NCI-H1105 treated with DMSO at 0.1 percent for 48 hours (cell line): ENCODE results near the gene NRF1.
A peak's percentile ranks its signal among the peaks of the same experiment; 100 is the strongest.

ENCODE experiments used
- DNase-seq: peaks from one replicate; lab custom pipeline; 2025; lab: John Stamatoyannopoulos, UW

Gene NRF1

DNA sequence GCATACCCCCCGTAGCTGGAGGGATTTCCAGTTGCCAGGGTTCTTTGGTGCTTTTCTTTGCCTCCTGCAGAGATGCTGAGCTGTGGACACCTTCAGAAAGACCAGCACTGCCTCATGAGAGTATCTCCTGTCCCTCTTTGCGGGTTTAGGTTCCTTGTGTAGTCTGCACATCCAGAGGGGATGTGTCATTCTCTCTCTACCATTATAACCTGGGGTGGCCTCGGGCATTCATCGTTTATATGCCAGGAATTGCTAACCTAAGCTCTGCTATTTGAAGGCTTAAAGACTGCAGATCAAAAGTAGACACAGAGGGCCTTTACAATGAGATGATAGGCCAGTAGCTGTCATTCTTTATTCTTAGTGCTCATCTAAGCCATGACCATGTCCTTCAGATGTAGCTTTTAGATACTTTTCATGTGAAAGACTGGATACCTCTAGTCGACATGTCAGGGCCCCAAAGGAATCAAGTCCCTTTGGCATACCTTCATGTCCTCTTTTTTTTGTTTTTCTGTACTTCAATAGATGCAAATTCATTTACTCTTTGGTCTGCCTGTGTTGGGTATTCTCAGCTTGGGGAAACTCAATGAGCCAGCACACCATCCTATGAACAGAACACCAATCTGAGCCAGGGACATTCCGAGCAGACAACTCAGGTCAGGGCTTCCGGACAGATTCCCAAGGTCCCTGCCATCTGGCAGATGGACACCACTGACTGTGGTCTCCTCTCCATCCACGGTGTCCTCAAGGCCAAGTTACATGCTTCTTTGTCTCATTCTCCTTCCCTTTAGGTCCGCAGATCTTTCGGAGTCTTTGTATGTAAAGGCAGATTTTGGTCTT, 129.3 kb downstream of the NRF1 start:
- no peak for DNase-seq

DNA sequence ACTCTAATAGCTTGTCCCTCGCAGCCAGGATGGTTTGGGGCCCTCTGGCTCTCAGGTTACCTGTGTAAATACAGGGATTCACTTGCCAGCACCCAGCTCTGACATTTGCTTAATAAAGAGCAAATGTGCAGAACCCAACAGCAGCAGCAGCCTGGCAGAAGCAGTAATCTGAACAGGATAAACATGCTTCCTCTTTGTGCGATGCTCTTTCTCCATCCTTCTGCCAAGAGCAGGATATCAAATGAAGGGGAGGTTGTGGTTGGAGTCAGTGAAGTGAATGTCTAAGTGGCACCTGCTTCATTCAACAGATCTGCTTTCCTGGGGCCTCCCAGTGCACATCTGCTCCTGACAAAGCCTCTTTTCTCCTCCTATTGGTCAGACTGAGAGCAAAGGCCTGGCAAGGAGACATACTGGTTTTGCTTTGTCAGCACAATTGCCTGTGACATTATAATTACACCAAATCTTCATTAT, 130.3 kb downstream of the NRF1 start:
- DNase-seq = peak; percentile 97

DNA sequence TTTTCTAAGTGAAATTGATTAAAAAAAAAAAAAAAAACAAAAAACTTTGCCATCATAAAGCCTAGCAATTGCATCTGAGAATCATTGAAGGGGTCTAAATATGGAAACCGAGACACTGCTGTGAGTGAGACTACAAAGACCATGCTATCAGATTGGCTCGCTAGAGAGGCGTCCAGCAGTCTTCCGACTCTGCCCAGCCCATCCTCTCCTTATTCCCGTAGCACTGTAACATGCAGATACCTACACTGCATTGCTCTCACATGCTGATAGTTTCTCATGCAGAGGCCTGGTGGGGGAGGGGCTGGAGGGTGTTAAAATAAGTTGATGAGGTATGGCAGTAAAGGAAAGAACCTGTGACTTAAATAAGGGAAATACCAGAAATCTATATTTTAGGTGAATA, 130.7 kb downstream of the NRF1 start:
- DNase-seq = no peak

DNA sequence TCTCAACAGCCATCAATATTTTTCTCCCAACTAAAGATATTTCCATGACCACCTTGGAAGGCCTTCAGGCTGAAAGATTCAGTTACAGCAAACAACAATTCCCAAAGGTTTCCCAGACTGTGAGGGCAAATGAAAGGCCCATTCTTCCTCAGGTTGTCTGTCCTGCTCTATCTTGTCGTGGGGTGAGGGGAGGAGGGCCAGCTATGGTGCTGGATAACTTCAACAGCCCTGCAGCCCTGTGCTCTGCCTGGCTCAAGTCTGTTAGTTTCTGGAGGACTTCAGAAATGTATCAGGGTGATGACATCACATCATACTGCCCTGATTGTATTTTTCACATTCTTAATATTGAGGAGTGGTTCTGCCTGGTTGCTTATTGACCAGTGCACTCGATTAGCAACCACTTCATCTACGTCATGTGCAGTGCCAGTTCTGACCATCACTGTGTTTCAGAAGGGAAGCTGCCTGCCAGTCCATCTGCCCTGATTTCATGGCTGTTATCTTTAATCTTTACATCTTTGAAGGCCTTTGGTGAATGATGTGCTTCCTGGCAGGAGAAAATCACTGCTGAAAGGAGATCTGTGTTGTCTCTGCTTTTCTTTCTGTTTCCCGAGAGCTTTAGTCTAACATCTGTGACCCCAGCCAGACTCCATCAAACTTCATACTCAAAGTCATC, 135.5 kb downstream of the NRF1 start:
- no peak for DNase-seq

DNA sequence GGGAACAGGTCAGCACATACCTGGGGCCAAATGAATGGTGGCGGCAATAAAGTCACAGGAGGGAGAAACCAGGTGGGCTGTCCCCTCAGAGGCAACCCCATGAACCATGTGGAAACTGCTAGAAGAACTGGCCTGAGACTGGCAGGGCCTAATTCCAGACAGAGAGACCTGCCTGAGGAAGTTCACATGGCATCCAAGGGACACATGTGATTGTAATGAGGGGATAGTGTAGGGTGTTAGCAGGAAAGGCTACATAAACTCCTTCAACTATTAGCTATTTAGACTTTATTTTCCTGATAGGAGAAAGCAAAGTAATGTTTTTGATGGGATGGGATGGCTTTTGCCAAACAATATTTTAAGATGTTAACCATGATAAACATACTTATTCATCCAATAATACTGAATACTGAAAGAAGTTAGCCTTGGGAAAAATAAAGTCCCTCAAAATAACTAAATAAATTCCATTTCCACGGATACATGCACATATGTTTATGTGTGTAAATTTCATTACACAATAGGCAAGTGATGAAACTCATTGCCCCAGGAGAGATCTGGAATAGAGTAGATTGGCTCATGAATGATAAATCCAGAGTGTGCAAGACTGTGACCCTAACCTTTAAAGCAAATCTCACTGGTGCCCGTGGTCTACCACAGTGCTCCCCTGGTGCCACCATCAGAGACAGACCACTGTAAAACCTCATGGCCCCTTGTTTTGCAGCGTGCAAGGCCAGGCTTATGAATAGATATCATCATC, 137.0 kb downstream of the NRF1 start:
- DNase-seq = no peak

DNA sequence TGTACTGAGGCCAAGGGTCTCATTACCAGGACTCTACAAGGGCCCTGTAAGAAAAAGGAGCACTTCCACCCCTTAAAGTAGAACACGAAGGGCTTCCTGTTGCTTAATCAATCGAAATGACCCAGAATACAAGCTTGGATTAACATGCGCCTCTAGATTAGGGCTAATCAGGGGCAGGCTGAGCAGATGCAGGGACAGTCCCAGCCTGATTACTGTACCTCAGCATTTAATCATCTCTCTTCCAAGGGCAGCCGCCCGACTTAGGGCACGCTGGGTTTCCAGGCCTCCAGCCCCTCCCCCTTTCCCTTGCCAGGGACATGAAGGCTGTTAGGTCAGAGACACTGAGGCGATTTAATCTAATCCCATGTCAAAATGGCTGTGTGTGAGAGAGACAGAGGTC, 138.6 kb downstream of the NRF1 start:
- DNase-seq = no peak

DNA sequence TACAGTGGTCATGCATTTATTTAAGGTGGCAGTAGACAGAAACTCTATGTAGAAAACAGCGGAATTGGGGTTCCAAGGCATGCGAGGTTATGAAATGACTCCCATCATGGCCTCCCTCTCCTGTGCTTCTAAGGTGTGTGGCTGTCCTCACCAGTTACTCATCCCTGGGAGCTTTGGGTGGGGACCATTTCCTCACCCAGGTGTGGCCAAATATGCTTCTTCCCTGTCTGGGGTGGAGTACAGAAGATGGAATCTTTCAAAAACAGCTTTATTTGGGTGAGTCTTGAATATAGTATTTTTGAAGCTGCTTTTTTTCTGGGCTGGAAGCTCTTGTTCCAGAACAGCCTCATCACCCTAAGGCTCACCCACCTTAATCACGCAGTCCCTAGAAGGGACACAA, 139.0 kb downstream of the NRF1 start:
- DNase-seq = no peak

DNA sequence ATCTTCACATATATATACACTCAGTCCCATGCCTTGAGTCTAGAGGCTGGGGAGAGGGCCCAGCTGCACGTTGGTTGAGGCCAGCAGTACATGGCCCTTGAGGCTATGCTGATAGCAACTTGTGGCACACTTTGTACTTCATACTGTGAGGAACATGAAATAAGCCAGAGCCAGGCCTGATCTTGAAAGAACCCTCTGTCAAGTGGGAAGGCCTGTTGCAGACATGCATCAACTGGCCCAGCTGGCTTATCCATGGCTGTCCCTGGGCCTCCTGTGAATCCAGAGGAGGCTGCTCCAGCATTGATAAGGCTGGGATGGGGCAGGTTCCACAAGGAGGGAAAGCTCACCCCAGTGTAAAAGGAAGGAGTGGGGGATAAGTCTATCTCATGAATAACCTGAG, 140.4 kb downstream of the NRF1 start:
- no peak for DNase-seq

DNA sequence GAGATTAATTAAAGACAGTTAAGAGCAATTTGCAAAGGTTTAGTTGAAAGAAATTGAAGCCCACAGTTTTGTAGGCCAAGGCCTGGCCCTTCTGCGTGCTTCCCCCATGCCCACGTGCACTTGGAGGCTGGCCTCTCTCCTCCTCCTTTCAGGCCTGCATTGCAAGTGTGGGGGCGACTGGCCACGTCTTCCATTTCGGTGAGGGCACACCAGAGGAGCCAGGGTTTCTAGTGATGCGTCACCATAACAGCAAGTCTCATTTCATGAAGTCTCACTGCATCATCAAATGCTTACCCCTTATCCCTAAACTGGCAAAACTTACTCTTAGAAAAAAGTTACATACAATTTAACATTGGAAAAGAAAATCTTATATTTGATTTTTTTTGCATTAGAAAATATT, 141.2 kb downstream of the NRF1 start:
- DNase-seq = no peak

DNA sequence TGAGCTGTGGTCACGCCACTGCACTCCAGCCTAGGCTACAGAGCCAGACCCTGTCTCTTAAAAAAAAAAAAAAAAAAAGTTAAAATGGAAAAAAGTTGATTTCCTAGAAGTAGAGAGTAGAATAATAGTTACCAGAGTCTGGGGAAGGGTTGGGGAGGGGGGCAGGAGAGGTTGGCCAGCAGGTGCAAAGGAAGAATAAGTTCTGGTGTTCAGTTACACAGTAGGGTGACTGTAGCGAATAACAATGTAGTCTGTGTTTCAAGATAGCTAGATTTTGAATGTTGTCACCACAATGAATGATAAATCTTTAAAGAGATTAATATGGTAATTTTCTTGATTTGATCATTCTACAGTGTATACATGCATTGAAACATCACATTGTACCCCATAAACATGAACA, 142.9 kb downstream of the NRF1 start:
- DNase-seq = no peak

DNA sequence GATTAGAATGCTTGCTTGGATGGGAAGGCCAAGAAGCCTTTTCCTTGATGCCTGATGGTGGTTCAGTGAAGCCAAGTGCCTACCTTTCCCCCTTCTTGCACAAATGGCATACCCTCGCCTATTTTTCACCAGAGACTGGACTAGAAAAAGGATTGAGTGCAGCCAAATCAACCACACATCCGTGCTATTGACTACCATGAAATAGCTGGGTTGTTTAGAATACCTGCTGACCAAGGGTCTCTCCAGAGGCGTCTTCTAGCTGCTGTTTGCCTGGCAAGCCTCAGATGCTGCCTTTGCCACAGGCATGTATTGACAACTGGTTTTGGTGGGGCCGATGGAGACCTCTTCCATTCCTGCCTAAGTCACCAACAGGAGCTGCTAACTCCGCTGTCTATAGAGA, 146.5 kb downstream of the NRF1 start:
- no peak for DNase-seq

DNA sequence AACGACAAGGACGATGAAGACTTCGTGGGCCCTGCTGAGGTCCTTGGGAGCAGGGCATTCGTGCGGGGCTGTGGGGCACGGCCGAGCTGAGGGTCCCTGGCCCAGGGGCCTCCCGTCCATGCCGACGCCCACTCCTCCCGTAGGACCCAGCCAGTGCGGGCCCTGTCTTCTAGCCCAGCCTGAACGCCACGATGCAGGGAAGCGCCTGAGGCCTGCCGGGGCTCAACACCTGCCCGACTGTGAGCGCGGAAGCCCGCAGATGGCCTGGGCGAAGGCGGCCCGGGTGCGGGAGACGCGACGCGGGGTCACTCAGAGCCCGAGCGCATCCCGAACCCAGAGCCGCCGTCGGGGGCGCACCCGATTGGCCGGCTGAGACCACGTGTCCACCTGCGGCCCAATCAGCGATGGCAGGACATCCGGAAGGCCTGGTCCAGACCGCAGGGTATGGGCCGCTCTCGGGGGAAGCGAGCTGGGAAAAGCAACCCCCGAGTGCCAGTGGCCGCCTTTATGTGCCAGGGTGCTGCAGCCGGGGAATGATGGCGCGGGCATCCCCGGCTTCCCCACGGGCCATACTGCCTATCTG, 151.0 kb downstream of the NRF1 start:
- DNase-seq = no peak

DNA sequence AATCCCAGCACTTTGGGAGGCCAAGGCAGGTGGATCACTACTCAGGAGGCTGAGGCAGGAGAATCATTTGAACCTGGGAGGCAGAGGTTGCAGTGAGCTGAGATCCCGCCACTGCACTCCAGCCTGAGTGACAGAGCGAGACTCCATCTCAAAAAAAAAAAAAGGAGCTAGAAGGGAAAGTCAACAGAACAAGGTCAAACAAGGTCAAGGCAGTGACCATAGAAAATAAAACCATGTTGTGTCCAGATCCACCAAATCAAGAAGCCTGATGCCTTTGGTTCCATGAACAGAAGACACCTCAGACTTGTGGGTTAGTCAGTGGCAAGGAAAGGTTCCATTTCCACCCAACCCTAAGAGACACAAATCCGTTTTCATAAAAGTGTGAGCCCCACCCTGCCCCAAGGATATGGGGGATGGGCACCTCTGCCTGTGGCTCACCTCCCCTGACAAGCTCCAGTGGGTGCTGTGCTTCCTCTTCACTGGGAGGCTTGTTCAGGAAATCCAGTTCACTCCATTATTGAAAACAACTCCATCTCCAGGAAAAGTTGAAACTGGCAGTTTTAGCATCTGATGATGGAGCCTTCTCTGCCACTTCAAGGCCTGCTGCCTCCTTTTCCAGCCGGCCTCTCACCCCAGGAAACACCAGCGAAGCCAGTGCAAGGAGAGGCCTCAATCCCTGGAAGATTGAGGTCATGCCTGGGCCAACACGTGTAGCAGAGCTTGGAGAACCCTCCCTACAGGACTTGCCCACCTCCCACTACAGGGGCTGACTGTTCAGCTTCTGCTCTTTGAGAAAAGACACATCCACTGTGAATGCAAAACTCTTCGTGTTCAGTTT, 152.9 kb downstream of the NRF1 start:
- DNase-seq = no peak

DNA sequence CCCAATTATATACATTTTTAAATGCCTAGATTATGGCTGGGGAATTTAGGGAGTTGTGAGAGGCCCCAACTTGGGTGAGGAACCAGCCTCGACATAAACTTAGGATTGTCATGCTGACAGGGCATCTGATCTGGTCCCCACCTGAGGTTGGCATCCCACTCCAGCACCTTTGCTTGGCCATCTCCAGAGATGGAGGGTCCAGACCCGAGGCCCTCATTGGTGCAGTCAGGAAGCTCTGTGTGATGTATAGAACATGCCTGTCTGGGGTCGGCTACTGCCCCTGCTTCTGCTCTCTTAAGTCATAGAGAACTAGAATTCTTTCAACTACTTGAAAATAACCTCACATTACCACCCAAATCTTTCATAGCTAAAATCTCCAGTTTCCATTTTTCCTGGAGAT, 153.8 kb downstream of the NRF1 start:
- no peak for DNase-seq

DNA sequence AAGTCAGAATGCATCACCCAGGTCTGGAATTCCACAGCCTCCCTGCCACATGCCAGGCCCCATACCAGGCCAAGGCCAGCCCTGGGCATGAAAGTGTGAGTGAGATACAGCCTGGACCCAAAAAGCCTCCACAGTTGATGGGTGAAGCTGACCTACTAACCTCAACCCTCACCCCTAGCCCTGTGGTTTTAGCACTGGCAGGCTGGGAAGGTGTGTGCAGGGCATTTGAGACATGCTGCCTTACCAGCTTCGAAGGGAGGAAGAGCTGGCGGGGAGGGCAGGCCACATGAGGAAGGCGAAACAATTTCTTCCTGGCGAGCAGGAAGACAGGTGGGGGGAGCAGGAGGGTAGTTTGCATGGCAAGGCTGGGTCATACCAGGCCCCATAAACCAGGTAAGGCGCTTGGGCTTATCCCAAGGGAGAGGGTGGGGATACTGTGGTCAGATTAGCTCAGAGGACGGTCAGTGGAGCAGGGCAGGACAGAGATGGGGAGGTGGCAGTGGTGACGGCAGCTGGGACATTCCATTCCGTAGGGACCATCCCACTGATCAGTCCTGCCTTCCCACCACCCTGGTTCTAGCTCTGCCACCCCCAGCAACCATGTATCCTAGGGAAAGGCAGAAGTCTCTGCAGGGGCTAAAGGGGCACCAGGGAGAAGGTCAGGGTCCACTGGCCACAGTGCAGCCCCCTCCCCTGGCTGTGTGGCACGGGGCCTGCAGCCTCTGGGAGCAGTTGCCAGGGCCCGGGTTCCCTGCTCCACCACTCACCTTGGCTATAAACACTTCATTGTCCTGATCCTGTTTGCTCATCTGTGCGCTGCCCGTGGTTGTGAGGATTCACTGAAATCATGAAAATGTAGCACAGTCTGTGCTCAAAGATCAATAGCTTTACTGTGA, 155.8 kb downstream of the NRF1 start:
- DNase-seq = no peak

DNA sequence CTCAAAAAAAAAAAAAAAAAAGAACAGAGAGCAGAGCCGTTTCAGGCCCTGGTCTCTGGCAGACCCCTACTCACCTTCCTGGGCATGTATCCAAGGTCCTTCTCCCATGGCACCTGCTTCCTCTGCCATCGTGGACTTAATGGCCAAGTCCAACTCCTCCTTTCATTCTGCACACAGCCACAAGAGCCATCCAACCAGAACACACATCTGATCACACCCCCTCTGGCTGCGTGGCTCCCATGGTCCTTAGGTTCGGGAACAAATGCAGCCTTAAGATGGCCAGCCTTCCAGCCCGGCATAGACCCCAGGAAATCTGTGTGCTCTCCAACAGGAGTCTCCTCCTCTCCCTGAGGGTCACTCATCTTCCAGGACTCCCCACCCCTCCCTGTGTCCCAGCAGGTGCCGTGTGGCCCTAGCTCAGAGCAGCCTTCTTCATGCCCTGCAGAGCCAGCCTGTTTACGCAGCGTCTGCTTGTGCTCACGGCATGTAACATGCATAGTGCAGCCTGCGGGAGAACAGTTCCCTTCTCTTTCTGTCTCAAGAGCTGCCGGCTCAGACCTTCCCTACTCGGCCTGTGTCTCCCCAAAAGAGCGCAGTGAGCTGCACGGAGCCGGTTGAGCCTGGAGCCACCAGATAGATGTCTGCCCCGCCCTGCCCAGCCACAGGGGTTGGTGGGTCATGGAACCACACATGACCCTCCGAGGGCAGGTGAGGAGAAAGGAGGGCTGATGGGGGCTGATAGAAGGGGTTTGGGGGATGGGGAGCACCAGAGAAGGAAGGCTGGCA, 157.3 kb downstream of the NRF1 start:
- DNase-seq = peak; percentile 28

DNA sequence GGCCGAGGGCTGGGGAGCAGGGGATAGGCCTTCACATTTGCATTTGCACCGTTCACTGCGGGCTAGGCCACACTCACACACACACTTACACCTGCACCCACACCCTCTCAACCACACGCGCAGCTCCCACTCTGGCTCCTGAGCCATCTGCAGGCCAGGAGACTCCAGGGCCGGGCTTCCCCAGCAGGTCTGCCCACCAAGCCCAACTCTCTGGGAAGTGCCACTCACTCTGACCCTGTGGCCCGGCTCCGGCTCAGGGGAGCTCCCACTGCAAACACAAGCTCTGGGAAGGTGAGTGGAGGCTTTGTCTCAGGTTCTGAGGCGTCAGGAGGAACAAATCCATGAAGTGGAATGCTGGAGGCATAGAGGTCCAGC, 157.9 kb downstream of the NRF1 start:
- no peak for DNase-seq

DNA sequence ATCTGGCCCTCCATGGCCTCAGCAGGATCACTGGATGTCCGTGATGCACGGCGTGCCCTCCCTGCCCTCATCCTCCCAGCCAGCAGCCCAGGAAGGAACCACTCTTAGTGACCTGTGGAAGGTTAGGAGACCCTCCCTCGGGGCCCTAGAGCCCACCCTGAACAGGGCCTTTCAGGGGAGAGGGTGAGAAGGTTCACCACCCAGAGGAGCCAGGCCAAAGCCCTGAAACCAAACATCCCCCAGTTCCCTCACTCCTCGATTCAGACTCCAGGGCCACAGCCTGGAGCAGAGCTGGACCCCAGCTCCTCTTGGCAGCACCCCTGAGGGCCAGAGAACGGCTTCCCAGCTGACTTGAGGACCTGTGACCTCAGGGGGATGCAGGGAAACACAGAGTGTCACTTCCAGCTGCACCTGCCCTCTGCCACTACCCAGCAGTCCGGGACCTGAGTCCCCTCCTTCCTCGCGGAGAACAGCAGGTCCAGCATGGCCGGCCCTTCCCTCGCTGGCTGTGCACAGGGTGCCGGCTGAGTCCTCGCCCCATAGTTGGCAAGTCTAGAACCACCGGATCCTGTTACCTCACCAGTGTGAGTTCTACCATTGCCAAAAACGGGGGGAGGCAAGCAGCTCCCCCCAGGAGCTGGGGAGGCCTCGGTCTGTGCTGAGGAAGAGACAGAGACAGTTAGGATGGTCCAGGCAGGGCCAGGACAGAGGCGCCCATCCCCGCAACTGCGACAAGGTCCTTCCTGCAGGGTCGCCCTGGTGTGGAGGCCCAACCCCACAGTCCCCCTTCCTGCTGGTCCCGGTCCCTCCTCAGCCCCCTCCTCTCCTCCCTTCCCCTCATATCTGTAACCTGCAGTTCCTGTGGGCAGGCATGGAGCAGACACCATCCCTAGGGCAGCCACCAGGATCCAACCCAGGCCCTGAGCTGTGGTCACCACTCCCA, 158.6 kb downstream of the NRF1 start:
- no peak for DNase-seq
